HUES64 (cell line): ENCODE data around the gene OR7A5. TPM values are rescaled to one million over a fixed set of nuclear protein-coding genes. Genes with fewer than 3 reads are reported as not detected.

Experiments used
- H3K27ac ChIP-seq: 2 replicates; pipeline ENCODE4 v1.7.0; 2013; ENCODE audit warnings: low read depth, low read length, inconsistent platforms
- H3K27me3 ChIP-seq: 2 replicates; pipeline ENCODE4 v1.6.1; 2013; ENCODE audit warnings: mild to moderate bottlenecking, low read length; ENCODE audit not compliant: insufficient read depth
- H3K36me3 ChIP-seq: 2 replicates; pipeline ENCODE4 v1.6.1; 2013; ENCODE audit warnings: mild to moderate bottlenecking, low read length; ENCODE audit not compliant: insufficient read depth
- H3K4me1 ChIP-seq: 2 replicates; pipeline ENCODE4 v1.6.1; 2013; ENCODE audit warnings: mild to moderate bottlenecking, low read length, moderate library complexity; ENCODE audit not compliant: insufficient read depth
- H3K4me3 ChIP-seq: 2 replicates; pipeline ENCODE4 v1.5.1; 2013; ENCODE audit warnings: mild to moderate bottlenecking, low read length, moderate library complexity
- H3K9ac ChIP-seq: 2 replicates; pipeline ENCODE4 v1.6.1; 2013; ENCODE audit warnings: mild to moderate bottlenecking, low read depth, low read length
- H3K9me3 ChIP-seq: 2 replicates; pipeline ENCODE4 v1.6.1; 2013; ENCODE audit warnings: low read depth, low read length; ENCODE audit not compliant: insufficient read depth
- WGBS: fragments of 150-250, 120-280 bp; methylation state at CpG from one replicate; pipeline ENCODE4 v1.1.7; 2013; ENCODE audit warnings: missing lambda C conversion rate; 5-methylcytosine and 5-hydroxymethylcytosine counted together
- polyA plus RNA-seq, 2 experiments: library from polyadenylated mRNA; stranded (reverse); fragments of 50-300 nt; gene quantifications; one replicate each; pipeline ENCODE4 v1.2.3, GENCODE V29; 2013

Gene OR7A5
- not detected for polyA plus RNA-seq (2013, experiment 1 of 2)
- not detected for polyA plus RNA-seq (2013, experiment 2 of 2)

- no peaks in the 10 kb centered on the region for H3K27me3 ChIP-seq
Observed at GRCh38 chr19:14835011-14835410, at the start of gene OR7A5, which contains the start of gene OR7C1. OR7A5 (minus strand) TSS chr19:14835185; CDS start chr19:14828241, 6,944 bp downstream. OR7C1 (minus strand) TSS chr19:14835185; CDS start chr19:14800136, 35,049 bp downstream.

GRCh38 chr19:14871619-14872230 lies 36.7 kb upstream of the OR7A5 start:
- Histone ChIP-seq H3K9me3 (peaks cover 73% of the 10 kb centered on the region), H3K27ac (no peak overlapping the region), H3K36me3 (no peaks in the 10 kb centered on the region), H3K27me3 (no peaks in the 10 kb centered on the region), H3K4me1 (no peaks in the 10 kb centered on the region), H3K9ac (no peak overlapping the region), H3K4me3 (no peak overlapping the region)
- WGBS: 92% methylated on average over 2 of the region's 4 CpGs

More at GRCh38 chr19:14835011-14835410, at the start of gene OR7A5, which contains the start of gene OR7C1:
- H3K4me1 ChIP-seq: no peaks in the 10 kb centered on the region
- peaks cover 81% of the 10 kb centered on the region for H3K9me3 ChIP-seq
- H3K9ac ChIP-seq: no peak within 1 kb of the TSS
- 63% methylated on average over 1 of the region's 1 CpG for WGBS
- no peak within 1 kb of the TSS for H3K4me3 ChIP-seq
- H3K27ac ChIP-seq: no peak within 1 kb of the TSS
- no peaks in the 10 kb centered on the region for H3K36me3 ChIP-seq

- Histone ChIP-seq H3K9me3 (peaks cover 79% of the 10 kb centered on the region), H3K27me3 (no peaks in the 10 kb centered on the region), H3K9ac (no peak overlapping the region), H3K4me1 (no peaks in the 10 kb centered on the region), H3K36me3 (no peaks in the 10 kb centered on the region), H3K4me3 (no peak overlapping the region), H3K27ac (no peak overlapping the region)
- 72% methylated on average over 5 of the region's 5 CpGs for WGBS
Observed at GRCh38 chr19:14868497-14868896, 33.5 kb upstream of the OR7A5 start.

- no peak within 1 kb of the TSS for H3K4me3 ChIP-seq
- 78% methylated on average over 4 of the region's 5 CpGs for WGBS
- no peaks in the 10 kb centered on the region for H3K27me3 ChIP-seq
- H3K9ac ChIP-seq: no peak within 1 kb of the TSS
- no peaks in the 10 kb centered on the region for H3K36me3 ChIP-seq
- no peaks in the 10 kb centered on the region for H3K4me1 ChIP-seq
- peaks cover 82% of the 10 kb centered on the region for H3K9me3 ChIP-seq
- no peak within 1 kb of the TSS for H3K27ac ChIP-seq
Observed at GRCh38 chr19:14848822-14849221, 13.8 kb upstream of the OR7A5 start, which contains the start of gene OR7A10. OR7A10 (minus strand) TSS chr19:14848922; CDS start chr19:14841877, 7,045 bp downstream.

GRCh38 chr19:14843578-14843977 lies 8.6 kb upstream of the OR7A5 start:
- Histone ChIP-seq H3K27me3 (no peaks in the 10 kb centered on the region), H3K4me3 (no peak overlapping the region), H3K9me3 (peaks cover 83% of the 10 kb centered on the region), H3K9ac (no peak overlapping the region), H3K27ac (no peak overlapping the region), H3K4me1 (no peaks in the 10 kb centered on the region), H3K36me3 (no peaks in the 10 kb centered on the region)
- WGBS: 76% methylated on average over 5 of the region's 6 CpGs

GRCh38 chr19:14843169-14843568 lies 8.2 kb upstream of the OR7A5 start:
- 53% methylated on average over 2 of the region's 2 CpGs for WGBS

GRCh38 chr19:14840206-14840605 lies 5.2 kb upstream of the OR7A5 start:
- Histone ChIP-seq H3K4me3 (no peak overlapping the region), H3K27me3 (no peaks in the 10 kb centered on the region), H3K9me3 (peaks cover 84% of the 10 kb centered on the region), H3K36me3 (no peaks in the 10 kb centered on the region), H3K4me1 (no peaks in the 10 kb centered on the region), H3K27ac (no peak overlapping the region), H3K9ac (no peak overlapping the region)
- WGBS: 14% methylated on average over 1 of the region's 1 CpG

More at GRCh38 chr19:14843169-14843568, 8.2 kb upstream of the OR7A5 start:
- Histone ChIP-seq H3K27ac (no peak overlapping the region), H3K4me1 (no peaks in the 10 kb centered on the region), H3K9me3 (peaks cover 80% of the 10 kb centered on the region), H3K36me3 (no peaks in the 10 kb centered on the region), H3K4me3 (no peak overlapping the region), H3K27me3 (no peaks in the 10 kb centered on the region), H3K9ac (no peak overlapping the region)

- Histone ChIP-seq H3K9me3 (peaks cover 86% of the 10 kb centered on the region), H3K4me1 (no peaks in the 10 kb centered on the region), H3K4me3 (no peak overlapping the region), H3K9ac (no peak overlapping the region), H3K36me3 (no peaks in the 10 kb centered on the region), H3K27me3 (no peaks in the 10 kb centered on the region), H3K27ac (no peak overlapping the region)
- 43% methylated on average over 4 of the region's 4 CpGs for WGBS
Observed at GRCh38 chr19:14837391-14837790, 2.4 kb upstream of the OR7A5 start.

- no peaks in the 10 kb centered on the region for H3K36me3 ChIP-seq
- H3K9me3 ChIP-seq: peaks cover 87% of the 10 kb centered on the region
- no peaks in the 10 kb centered on the region for H3K27me3 ChIP-seq
- H3K9ac ChIP-seq: no peak overlapping the region
- no peaks in the 10 kb centered on the region for H3K4me1 ChIP-seq
- H3K4me3 ChIP-seq: no peak overlapping the region
- H3K27ac ChIP-seq: no peak overlapping the region
- WGBS: 78% methylated on average over 4 of the region's 4 CpGs
Observed at GRCh38 chr19:14830702-14831101, 4.3 kb downstream of the OR7A5 start.

- WGBS: 100% methylated on average over 1 of the region's 2 CpGs
Observed at GRCh38 chr19:14826006-14826405, 9.0 kb downstream of the OR7A5 start.

GRCh38 chr19:14821937-14822336 lies 13.0 kb downstream of the OR7A5 start:
- Histone ChIP-seq H3K4me3 (no peak overlapping the region), H3K9me3 (peaks cover 81% of the 10 kb centered on the region), H3K4me1 (no peaks in the 10 kb centered on the region), H3K27ac (no peak overlapping the region), H3K9ac (no peak overlapping the region), H3K27me3 (no peaks in the 10 kb centered on the region), H3K36me3 (no peaks in the 10 kb centered on the region)
- 61% methylated on average over 5 of the region's 6 CpGs for WGBS

More at GRCh38 chr19:14826006-14826405, 9.0 kb downstream of the OR7A5 start:
- Histone ChIP-seq H3K9ac (no peak overlapping the region), H3K27me3 (no peaks in the 10 kb centered on the region), H3K27ac (no peak overlapping the region), H3K4me1 (no peaks in the 10 kb centered on the region), H3K36me3 (no peaks in the 10 kb centered on the region), H3K4me3 (no peak overlapping the region), H3K9me3 (peaks cover 90% of the 10 kb centered on the region)
